IPS-18c (cell line): ENCODE measurements around the gene CREB3L2.
"Not testable (repeated sequence)": the region's sequence is repeated elsewhere in the genome, so short reads cannot be mapped to it uniquely, and the experiment has no call there.

Experiments
- H3K4me3 ChIP-seq: 2 replicates; pipeline ENCODE4 v1.7.0; 2013; ENCODE audit warnings: low read depth, mild to moderate bottlenecking, low read length, moderate library complexity; ENCODE audit not compliant: insufficient read depth
- H3K9me3 ChIP-seq: one replicate; pipeline ENCODE4 v1.6.1; 2013; ENCODE audit warnings: mild to moderate bottlenecking, low read length, moderate library complexity; ENCODE audit not compliant: control insufficient read depth, insufficient read depth

Gene CREB3L2

GRCh38 chr7:137908106-137908505 lies 93.8 kb downstream of the CREB3L2 start:
- Histone ChIP-seq H3K4me3 (no peak overlapping the region), H3K9me3 (peaks cover 2% of the 10 kb centered on the region)

- H3K9me3 ChIP-seq, H3K4me3 ChIP-seq: not testable (repeated sequence)
These were observed 95.2 kb downstream of the CREB3L2 start for GRCh38 chr7:137906636-137907035.

GRCh38 chr7:137904833-137905232 lies 97.1 kb downstream of the CREB3L2 start:
- Histone ChIP-seq H3K9me3 (no peaks in the 10 kb centered on the region), H3K4me3 (no peak overlapping the region)

GRCh38 chr7:137903382-137904169 lies 98.3 kb downstream of the CREB3L2 start:
- Histone ChIP-seq H3K9me3 (no peaks in the 10 kb centered on the region), H3K4me3 (no peak overlapping the region)

GRCh38 chr7:137900137-137900536 lies 101.7 kb downstream of the CREB3L2 start:
- H3K9me3 ChIP-seq, result no peaks in the 10 kb centered on the region
- H3K4me3 ChIP-seq, result no peak overlapping the region

- Histone ChIP-seq H3K9me3 (no peaks in the 10 kb centered on the region), H3K4me3 (no peak overlapping the region)
These were observed 102.8 kb downstream of the CREB3L2 start for GRCh38 chr7:137898839-137899721.

GRCh38 chr7:137895301-137896221 lies 106.3 kb downstream of the CREB3L2 start:
- H3K9me3 ChIP-seq, result no peaks in the 10 kb centered on the region
- no peak overlapping the region for H3K4me3 ChIP-seq

- Histone ChIP-seq H3K9me3 (no peaks in the 10 kb centered on the region), H3K4me3 (no peak overlapping the region)
These were observed 108.6 kb downstream of the CREB3L2 start for GRCh38 chr7:137893143-137893742.

- no peaks in the 10 kb centered on the region for H3K9me3 ChIP-seq
- H3K4me3 ChIP-seq, result no peak overlapping the region
These were observed 110.8 kb downstream of the CREB3L2 start for GRCh38 chr7:137891016-137891655.

- no peak overlapping the region for H3K4me3 ChIP-seq
- H3K9me3 ChIP-seq, result no peaks in the 10 kb centered on the region
These were observed 111.4 kb downstream of the CREB3L2 start for GRCh38 chr7:137890449-137890921.

- Histone ChIP-seq H3K9me3 (no peaks in the 10 kb centered on the region), H3K4me3 (no peak overlapping the region)
These were observed 113.6 kb downstream of the CREB3L2 start for GRCh38 chr7:137888241-137888640.

GRCh38 chr7:137886746-137887145 lies 115.1 kb downstream of the CREB3L2 start:
- Histone ChIP-seq H3K4me3 (no peak overlapping the region), H3K9me3 (no peaks in the 10 kb centered on the region)

- Histone ChIP-seq H3K4me3 (no peak overlapping the region), H3K9me3 (no peaks in the 10 kb centered on the region)
These were observed 115.6 kb downstream of the CREB3L2 start for GRCh38 chr7:137886281-137886680.

- H3K4me3 ChIP-seq, result no peak overlapping the region
These were observed 116.2 kb downstream of the CREB3L2 start for GRCh38 chr7:137885678-137886077.

GRCh38 chr7:137882806-137883205 lies 119.1 kb downstream of the CREB3L2 start:
- no peak overlapping the region for H3K4me3 ChIP-seq
- H3K9me3 ChIP-seq, result no peaks in the 10 kb centered on the region

More at GRCh38 chr7:137885678-137886077, 116.2 kb downstream of the CREB3L2 start:
- no peaks in the 10 kb centered on the region for H3K9me3 ChIP-seq

GRCh38 chr7:137882261-137882668 lies 119.6 kb downstream of the CREB3L2 start:
- Histone ChIP-seq H3K9me3 (no peaks in the 10 kb centered on the region), H3K4me3 (no peak overlapping the region)
